ENCODE data around the gene COPB2.
A peak's percentile ranks its signal among the peaks of the same experiment; 100 is the strongest.

The COPB2 gene

DNA sequence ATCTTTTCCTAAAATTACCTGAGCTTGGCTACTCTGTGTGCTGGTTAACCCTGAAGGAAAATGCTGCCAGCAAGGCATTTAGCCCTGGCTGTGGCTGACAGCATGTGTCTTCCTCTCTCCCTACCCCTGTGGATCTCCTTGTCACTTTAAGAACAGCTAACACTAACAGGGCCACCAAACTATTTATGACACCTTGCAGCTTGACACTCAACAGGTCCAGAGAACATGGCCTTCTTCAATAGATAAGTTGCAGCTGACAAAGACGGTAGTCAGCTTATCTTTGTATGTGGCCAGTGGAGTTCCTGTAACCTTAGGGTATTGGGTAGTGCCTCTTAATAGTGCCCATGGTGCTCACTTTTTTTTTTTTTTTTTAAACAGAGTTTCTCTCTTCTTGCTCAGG lies 32.0 kb upstream of the COPB2 start:
- no peak overlapping the region for H2BK120ac ChIP-seq (ENCODE audit: low read depth, low read length)
- no CpG with 5 or more reads among the region's 1 CpG for WGBS, 2 donors (ENCODE audit: extremely low coverage in 2 of 2, insufficient read length in 2 of 2, insufficient replicate concordance in 1 of 2)
- H2BK5ac ChIP-seq (ENCODE audit: low read length) = no peak overlapping the region
- H3K27ac ChIP-seq (replicated peaks; ENCODE audit: low read length) = no peak overlapping the region
- H3K27me3 ChIP-seq (ENCODE audit: control insufficient read depth in 3 of 3, insufficient read depth in 3 of 3, low read depth in 1 of 3, low read length in 3 of 3) = no peaks in the 10 kb centered on the region
- H3K14ac ChIP-seq (ENCODE audit: low read length) = no peak overlapping the region
- H2BK12ac ChIP-seq (ENCODE audit: low read length) = no peak overlapping the region
- H4K91ac ChIP-seq (ENCODE audit: low read depth, low read length, poor library complexity) = no peak overlapping the region
- no peak overlapping the region for H2BK15ac ChIP-seq (ENCODE audit: low read length)
- H4K8ac ChIP-seq (ENCODE audit: low read depth, low read length) = no peak overlapping the region
- H2AK5ac ChIP-seq (ENCODE audit: low read depth, low read length) = no peak overlapping the region
- no peak for DNase-seq (ENCODE audit: low spot score)
- no peak overlapping the region for H3K4me2 ChIP-seq (ENCODE audit: insufficient read depth, low read length, poor library complexity, severe bottlenecking)
- H3K9ac ChIP-seq (ENCODE audit: low read depth, low read length, poor library complexity) = no peak overlapping the region
- no peak overlapping the region for H3K18ac ChIP-seq (ENCODE audit: low read length)
- H3K79me1 ChIP-seq (ENCODE audit: low read depth, low read length) = no peaks in the 10 kb centered on the region
- H3K23ac ChIP-seq (ENCODE audit: low read depth, low read length, poor library complexity) = peak overlapping the region; percentile 57
- H3K4me1 ChIP-seq (ENCODE audit: control insufficient read depth in 2 of 2, insufficient read depth in 1 of 2, low read depth in 1 of 2, low read length in 2 of 2) = no peaks in the 10 kb centered on the region
- no peaks in the 10 kb centered on the region for H3K9me3 ChIP-seq (replicated peaks in 1 of 2; ENCODE audit: control insufficient read depth in 2 of 2, insufficient read depth in 1 of 2, low read depth in 1 of 2, low read length in 2 of 2)
- H3K4me3 ChIP-seq (ENCODE audit: low read length in 2 of 2) = no peak overlapping the region
- H3K36me3 ChIP-seq (replicated peaks in 1 of 2; ENCODE audit: control insufficient read depth in 2 of 2, insufficient read depth in 2 of 2, low read length in 2 of 2) = peaks cover 0 to 39% of the 10 kb centered on the region in 2 donors
- H2AFZ ChIP-seq (ENCODE audit: low read length) = no peak overlapping the region
- no peak overlapping the region for H3K4ac ChIP-seq (ENCODE audit: low read length)

DNA sequence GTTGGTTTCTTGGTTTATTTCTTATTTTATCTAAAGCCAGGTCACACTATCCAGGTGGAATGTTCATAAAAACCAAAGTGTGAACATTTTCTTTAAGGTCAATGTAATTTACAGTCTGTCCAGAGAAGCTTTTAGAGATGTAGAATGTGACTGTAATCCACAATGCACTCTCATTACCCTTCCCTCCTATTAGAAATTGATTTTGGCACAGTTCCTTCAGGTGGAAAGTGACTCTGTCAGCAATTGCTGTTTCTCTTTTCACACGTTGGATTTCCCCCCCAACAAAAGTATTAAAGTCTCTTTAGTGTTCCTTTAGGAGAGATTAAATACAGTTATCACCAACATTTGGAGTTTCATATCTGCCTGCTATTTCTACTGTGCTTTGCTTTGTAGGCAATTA lies 31.6 kb upstream of the COPB2 start:
- Histone ChIP-seq H3K79me1 (ENCODE audit: low read depth, low read length) (no peaks in the 10 kb centered on the region), H3K4me2 (ENCODE audit: insufficient read depth, low read length, poor library complexity, severe bottlenecking) (no peak overlapping the region), H2BK15ac (ENCODE audit: low read length) (no peak overlapping the region), H3K27me3 (ENCODE audit: control insufficient read depth in 3 of 3, insufficient read depth in 3 of 3, low read depth in 1 of 3, low read length in 3 of 3) (no peaks in the 10 kb centered on the region), H3K36me3 (replicated peaks in 1 of 2; ENCODE audit: control insufficient read depth in 2 of 2, insufficient read depth in 2 of 2, low read length in 2 of 2) (peaks cover 0 to 38% of the 10 kb centered on the region in 2 donors), H3K14ac (ENCODE audit: low read length) (no peak overlapping the region), H4K91ac (ENCODE audit: low read depth, low read length, poor library complexity) (no peak overlapping the region), H4K8ac (ENCODE audit: low read depth, low read length) (no peak overlapping the region), H3K4me1 (ENCODE audit: control insufficient read depth in 2 of 2, insufficient read depth in 1 of 2, low read depth in 1 of 2, low read length in 2 of 2) (no peaks in the 10 kb centered on the region), H3K4me3 (ENCODE audit: low read length in 2 of 2) (no peak overlapping the region), H3K27ac (replicated peaks; ENCODE audit: low read length) (no peak overlapping the region), H3K9ac (ENCODE audit: low read depth, low read length, poor library complexity) (no peak overlapping the region), H2BK12ac (ENCODE audit: low read length) (no peak overlapping the region), H3K23ac (ENCODE audit: low read depth, low read length, poor library complexity) (no peak overlapping the region), H3K9me3 (replicated peaks in 1 of 2; ENCODE audit: control insufficient read depth in 2 of 2, insufficient read depth in 1 of 2, low read depth in 1 of 2, low read length in 2 of 2) (no peaks in the 10 kb centered on the region), H3K18ac (ENCODE audit: low read length) (no peak overlapping the region), H2BK5ac (ENCODE audit: low read length) (no peak overlapping the region), H2BK120ac (ENCODE audit: low read depth, low read length) (no peak overlapping the region), H3K4ac (ENCODE audit: low read length) (no peak overlapping the region), H2AK5ac (ENCODE audit: low read depth, low read length) (no peak overlapping the region), H2AFZ (ENCODE audit: low read length) (no peak overlapping the region)
- DNase-seq (ENCODE audit: low spot score) = no peak
- no CpG with 5 or more reads among the region's 1 CpG for WGBS, 2 donors (ENCODE audit: extremely low coverage in 2 of 2, insufficient read length in 2 of 2, insufficient replicate concordance in 1 of 2)

DNA sequence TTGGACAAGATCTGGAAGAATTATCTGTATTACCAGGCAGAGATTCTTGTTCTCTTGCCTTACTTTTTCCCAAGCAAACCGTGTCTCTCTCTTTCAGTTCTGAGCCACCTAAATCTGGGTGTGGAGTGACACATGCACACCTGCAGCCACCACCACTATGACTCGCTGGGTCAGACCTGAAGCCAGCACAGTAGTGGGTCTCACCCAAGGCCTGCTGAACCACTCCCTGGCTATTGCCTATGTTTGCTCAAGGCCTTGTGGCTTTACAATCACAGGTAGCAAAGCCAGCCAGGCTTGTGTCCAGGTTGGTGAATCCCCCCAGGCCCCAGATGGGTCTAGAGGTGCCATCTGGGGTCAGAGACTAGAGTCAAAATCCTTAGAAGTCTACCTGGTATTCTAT lies 28.7 kb upstream of the COPB2 start:
- no peak overlapping the region for H2BK12ac ChIP-seq (ENCODE audit: low read length)
- H3K23ac ChIP-seq (ENCODE audit: low read depth, low read length, poor library complexity) = no peak overlapping the region
- DNase-seq (ENCODE audit: low spot score) = no peak
- H2AFZ ChIP-seq (ENCODE audit: low read length) = no peak overlapping the region
- no peak overlapping the region for H3K18ac ChIP-seq (ENCODE audit: low read length)
- no peak overlapping the region for H4K8ac ChIP-seq (ENCODE audit: low read depth, low read length)
- H3K9me3 ChIP-seq (replicated peaks in 1 of 2; ENCODE audit: control insufficient read depth in 2 of 2, insufficient read depth in 1 of 2, low read depth in 1 of 2, low read length in 2 of 2) = peaks cover 2 to 8% of the 10 kb centered on the region in 2 donors
- no peak overlapping the region for H2BK15ac ChIP-seq (ENCODE audit: low read length)
- no peak overlapping the region for H3K14ac ChIP-seq (ENCODE audit: low read length)
- H3K4me2 ChIP-seq (ENCODE audit: insufficient read depth, low read length, poor library complexity, severe bottlenecking) = no peak overlapping the region
- H3K27me3 ChIP-seq (ENCODE audit: control insufficient read depth in 3 of 3, insufficient read depth in 3 of 3, low read depth in 1 of 3, low read length in 3 of 3) = no peaks in the 10 kb centered on the region
- H2AK5ac ChIP-seq (ENCODE audit: low read depth, low read length) = no peak overlapping the region
- H2BK120ac ChIP-seq (ENCODE audit: low read depth, low read length) = no peak overlapping the region
- no peak overlapping the region for H4K91ac ChIP-seq (ENCODE audit: low read depth, low read length, poor library complexity)
- no CpG with 5 or more reads among the region's 2 CpGs for WGBS, 2 donors (ENCODE audit: extremely low coverage in 2 of 2, insufficient read length in 2 of 2, insufficient replicate concordance in 1 of 2)
- no peaks in the 10 kb centered on the region for H3K4me1 ChIP-seq (ENCODE audit: control insufficient read depth in 2 of 2, insufficient read depth in 1 of 2, low read depth in 1 of 2, low read length in 2 of 2)
- H3K79me1 ChIP-seq (ENCODE audit: low read depth, low read length) = no peaks in the 10 kb centered on the region
- H3K36me3 ChIP-seq (replicated peaks in 1 of 2; ENCODE audit: control insufficient read depth in 2 of 2, insufficient read depth in 2 of 2, low read length in 2 of 2) = peaks cover 0 to 18% of the 10 kb centered on the region in 2 donors
- no peak overlapping the region for H3K4ac ChIP-seq (ENCODE audit: low read length)
- no peak overlapping the region for H3K4me3 ChIP-seq (ENCODE audit: low read length in 2 of 2)
- no peak overlapping the region for H3K9ac ChIP-seq (ENCODE audit: low read depth, low read length, poor library complexity)
- H3K27ac ChIP-seq (replicated peaks; ENCODE audit: low read length) = no peak overlapping the region
- H2BK5ac ChIP-seq (ENCODE audit: low read length) = no peak overlapping the region

DNA sequence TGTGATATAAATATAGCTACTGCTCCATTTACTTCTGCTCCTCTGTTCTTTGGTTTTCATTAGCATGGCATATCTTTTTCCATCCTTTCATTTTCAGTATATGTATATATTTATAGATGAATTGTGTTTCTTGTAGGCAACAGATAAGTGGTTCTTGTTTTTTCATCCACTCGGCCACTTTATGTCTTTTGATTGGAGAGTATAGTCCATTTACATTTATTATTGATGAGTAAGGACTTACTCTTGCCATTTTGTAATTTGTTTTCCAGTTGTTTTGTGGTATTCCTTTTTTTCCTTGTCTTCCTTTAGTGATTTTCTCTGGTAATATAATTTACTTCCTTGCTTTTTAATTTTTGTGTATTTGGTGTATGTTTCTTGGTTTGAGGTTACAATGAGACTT lies 26.8 kb upstream of the COPB2 start:
- H3K4me3 ChIP-seq (ENCODE audit: low read length in 2 of 2) = no peak overlapping the region
- no peak overlapping the region for H2BK12ac ChIP-seq (ENCODE audit: low read length)
- H3K14ac ChIP-seq (ENCODE audit: low read length) = no peak overlapping the region
- H2BK15ac ChIP-seq (ENCODE audit: low read length) = no peak overlapping the region
- peaks cover 0 to 3% of the 10 kb centered on the region in 2 donors for H3K36me3 ChIP-seq (replicated peaks in 1 of 2; ENCODE audit: control insufficient read depth in 2 of 2, insufficient read depth in 2 of 2, low read length in 2 of 2)
- no peak overlapping the region for H3K18ac ChIP-seq (ENCODE audit: low read length)
- no peak for DNase-seq (ENCODE audit: low spot score)
- H2BK5ac ChIP-seq (ENCODE audit: low read length) = no peak overlapping the region
- peaks cover 2 to 14% of the 10 kb centered on the region in 2 donors for H3K9me3 ChIP-seq (replicated peaks in 1 of 2; ENCODE audit: control insufficient read depth in 2 of 2, insufficient read depth in 1 of 2, low read depth in 1 of 2, low read length in 2 of 2)
- H2BK120ac ChIP-seq (ENCODE audit: low read depth, low read length) = no peak overlapping the region
- no peak overlapping the region for H3K4ac ChIP-seq (ENCODE audit: low read length)
- no peak overlapping the region for H4K91ac ChIP-seq (ENCODE audit: low read depth, low read length, poor library complexity)
- no peak overlapping the region for H2AK5ac ChIP-seq (ENCODE audit: low read depth, low read length)
- no peaks in the 10 kb centered on the region for H3K79me1 ChIP-seq (ENCODE audit: low read depth, low read length)
- no peak overlapping the region for H3K4me2 ChIP-seq (ENCODE audit: insufficient read depth, low read length, poor library complexity, severe bottlenecking)
- no CpG with 5 or more reads among the region's 1 CpG for WGBS, 2 donors (ENCODE audit: extremely low coverage in 2 of 2, insufficient read length in 2 of 2, insufficient replicate concordance in 1 of 2)
- H3K27me3 ChIP-seq (ENCODE audit: control insufficient read depth in 3 of 3, insufficient read depth in 3 of 3, low read depth in 1 of 3, low read length in 3 of 3) = no peaks in the 10 kb centered on the region
- no peak overlapping the region for H2AFZ ChIP-seq (ENCODE audit: low read length)
- no peak overlapping the region for H4K8ac ChIP-seq (ENCODE audit: low read depth, low read length)
- H3K9ac ChIP-seq (ENCODE audit: low read depth, low read length, poor library complexity) = no peak overlapping the region
- H3K27ac ChIP-seq (replicated peaks; ENCODE audit: low read length) = no peak overlapping the region
- H3K4me1 ChIP-seq (ENCODE audit: control insufficient read depth in 2 of 2, insufficient read depth in 1 of 2, low read depth in 1 of 2, low read length in 2 of 2) = no peaks in the 10 kb centered on the region
- no peak overlapping the region for H3K23ac ChIP-seq (ENCODE audit: low read depth, low read length, poor library complexity)

Data from neuronal stem cell (in vitro differentiated cells).